ENCODE results near the gene UTP11. TPM values are rescaled to one million over a fixed set of nuclear protein-coding genes. Genes with fewer than 3 reads are reported as not detected.

Gene UTP11
- total and polyA plus RNA-seq, 9 donors: 17.4 to 38.5 (median 29.7) TPM

- H3K36me3 ChIP-seq: no peaks in the 10 kb centered on the region
- no peaks in the 10 kb centered on the region for H3K27me3 ChIP-seq
- H3K4me3 ChIP-seq: no peak overlapping the region
- no peak for DNase-seq
- TF ChIP-seq POLR2A (IDR thresholded peaks at IDR 0.05) (no peak), EP300 (IDR thresholded peaks at IDR 0.05) (no peak), CTCF (IDR thresholded peaks at IDR 0.05) (no peak)
- H3K4me1 ChIP-seq (ENCODE audit: insufficient read depth): no peaks in the 10 kb centered on the region
- no peak overlapping the region for H3K27ac ChIP-seq
- H3K9me3 ChIP-seq: no peaks in the 10 kb centered on the region
- intact Hi-C loops (cut with DNase I): no loop called here
- WGBS, 3 donors: 82 to 94% (median 84%) methylated on average over 6 of the region's 6 CpGs
These were observed 50.1 kb downstream of the UTP11 start for GRCh38 chr1:38062361-38063288.

- Histone ChIP-seq H3K27me3 (no peaks in the 10 kb centered on the region), H3K4me3 (no peak overlapping the region), H3K9me3 (no peaks in the 10 kb centered on the region), H3K27ac (no peak overlapping the region), H3K36me3 (no peaks in the 10 kb centered on the region), H3K4me1 (ENCODE audit: insufficient read depth) (no peaks in the 10 kb centered on the region)
- no peak for DNase-seq
- TF ChIP-seq POLR2A (IDR thresholded peaks at IDR 0.05) (no peak), EP300 (IDR thresholded peaks at IDR 0.05) (no peak), CTCF (IDR thresholded peaks at IDR 0.05) (no peak)
- WGBS, 3 donors: 82 to 91% (median 83%) methylated on average over 5 of the region's 5 CpGs
- intact Hi-C loops (cut with DNase I): no loop called here
These were observed 51.1 kb downstream of the UTP11 start for GRCh38 chr1:38063616-38064015.

- intact Hi-C loops (cut with DNase I): no loop called here
- Histone ChIP-seq H3K9me3 (no peaks in the 10 kb centered on the region), H3K4me1 (ENCODE audit: insufficient read depth) (no peaks in the 10 kb centered on the region), H3K36me3 (no peaks in the 10 kb centered on the region), H3K27ac (no peak overlapping the region), H3K27me3 (no peaks in the 10 kb centered on the region), H3K4me3 (no peak overlapping the region)
- no peak for DNase-seq
- no peak for TF ChIP-seq POLR2A (IDR thresholded peaks at IDR 0.05)
- TF ChIP-seq CTCF (IDR thresholded peaks at IDR 0.05): no peak
- TF ChIP-seq EP300 (IDR thresholded peaks at IDR 0.05): no peak
- WGBS, 3 donors: 55 to 59% (median 59%) methylated on average over 11 of the region's 11 CpGs
These were observed 51.8 kb downstream of the UTP11 start for GRCh38 chr1:38064197-38064903.

GRCh38 chr1:38068220-38068979 is 55.9 kb downstream of the UTP11 start:
- H3K27me3 ChIP-seq: no peaks in the 10 kb centered on the region
- 55 to 71% (median 71%) methylated on average over 13 to 14 of the region's 14 CpGs for WGBS, 3 donors

More at GRCh38 chr1:38068220-38068979, 55.9 kb downstream of the UTP11 start:
- H3K27ac ChIP-seq: no peak overlapping the region
- H3K4me3 ChIP-seq: no peak overlapping the region
- intact Hi-C loops (cut with DNase I): no loop called here
- H3K4me1 ChIP-seq (ENCODE audit: insufficient read depth): no peaks in the 10 kb centered on the region
- H3K36me3 ChIP-seq: no peaks in the 10 kb centered on the region
- no peaks in the 10 kb centered on the region for H3K9me3 ChIP-seq
- TF ChIP-seq POLR2A (IDR thresholded peaks at IDR 0.05) (no peak), CTCF (IDR thresholded peaks at IDR 0.05) (no peak), EP300 (IDR thresholded peaks at IDR 0.05) (no peak)
- no peak for DNase-seq
